GM12878 (cell line): ENCODE results near the gene KRI1.

Source experiments
- BMI1 ChIP-seq: fragments of 450-650 bp; IDR thresholded peaks from 2 replicates; pipeline ENCODE4 v1.6.1; 2016; ENCODE audit warnings: mild to moderate bottlenecking, moderate library complexity, borderline replicate concordance
- EZH2 ChIP-seq: IDR thresholded peaks from 2 replicates; pipeline ENCODE4 v1.6.1; 2012; ENCODE audit warnings: low read depth, mild to moderate bottlenecking, control low read depth, inconsistent platforms, low read length, borderline replicate concordance; ENCODE audit not compliant: control insufficient read depth
- MAX ChIP-seq: IDR thresholded peaks from 2 replicates; pipeline ENCODE4 v1.6.1; 2012; ENCODE audit warnings: low read depth, low read length, improper control_type of control experiment
- NRF1 ChIP-seq: conservative IDR thresholded peaks from 2 replicates; pipeline ENCODE4 v1.6.1; 2011; ENCODE audit warnings: mild to moderate bottlenecking, low read depth, low read length, improper control_type of control experiment
- SIN3A ChIP-seq: IDR thresholded peaks from 2 replicates; pipeline ENCODE4 v1.6.1; 2012; ENCODE audit warnings: low read depth, low read length, improper control_type of control experiment
- ZNF207 ChIP-seq: fragments of 450-650 bp; IDR thresholded peaks from 2 replicates; pipeline ENCODE4 v1.6.1; 2014; ENCODE audit warnings: antibody characterized with exemption, mild to moderate bottlenecking, borderline replicate concordance

- no peak for TF ChIP-seq ZNF207
- no peak for TF ChIP-seq SIN3A
- TF ChIP-seq EZH2, result no peak
- no peak for TF ChIP-seq NRF1
- no peak for TF ChIP-seq MAX
- no peak for TF ChIP-seq BMI1
These were observed 47.9 kb downstream of the KRI1 start for GRCh38 chr19:10517760-10518443.
